COLO668 (cell line): ENCODE data around the gene RHBDL3.
"Not testable (repeated sequence)": the region's sequence is repeated elsewhere in the genome, so short reads cannot be mapped to it uniquely, and the experiment has no call there.

Experiments
- DNase-seq: peaks from one replicate; lab custom pipeline; 2025; ENCODE audit not compliant: unreplicated experiment; lab: John Stamatoyannopoulos, UW

RHBDL3 gene

GRCh38 chr17:32289471-32290070 is 23.9 kb downstream of the RHBDL3 start:
- no peak for DNase-seq

GRCh38 chr17:32292094-32292493 is 26.5 kb downstream of the RHBDL3 start:
- DNase-seq, result no peak

GRCh38 chr17:32297424-32297823 is 31.8 kb downstream of the RHBDL3 start:
- no peak for DNase-seq

DNA sequence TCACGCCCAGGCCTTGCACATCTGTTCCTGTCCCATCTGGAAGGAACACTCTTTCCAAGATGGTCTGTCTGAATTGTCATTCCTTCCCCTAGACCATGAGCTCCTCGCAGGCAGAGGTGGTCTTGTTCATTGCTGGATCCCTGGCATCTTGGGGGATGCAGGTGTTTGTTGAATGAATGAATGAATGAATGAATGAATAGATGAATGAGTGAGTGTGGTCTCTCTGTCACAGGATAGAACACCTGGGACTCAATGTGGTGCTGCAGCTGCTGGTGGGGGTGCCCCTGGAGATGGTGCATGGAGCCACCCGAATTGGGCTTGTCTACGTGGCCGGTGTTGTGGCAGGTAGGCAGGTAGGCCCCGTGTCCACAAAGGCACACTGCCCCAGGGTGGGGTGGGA is 32.2 kb downstream of the RHBDL3 start:
- no peak for DNase-seq

- DNase-seq, result no peak
These were observed 32.7 kb downstream of the RHBDL3 start for GRCh38 chr17:32298298-32298697.

DNA sequence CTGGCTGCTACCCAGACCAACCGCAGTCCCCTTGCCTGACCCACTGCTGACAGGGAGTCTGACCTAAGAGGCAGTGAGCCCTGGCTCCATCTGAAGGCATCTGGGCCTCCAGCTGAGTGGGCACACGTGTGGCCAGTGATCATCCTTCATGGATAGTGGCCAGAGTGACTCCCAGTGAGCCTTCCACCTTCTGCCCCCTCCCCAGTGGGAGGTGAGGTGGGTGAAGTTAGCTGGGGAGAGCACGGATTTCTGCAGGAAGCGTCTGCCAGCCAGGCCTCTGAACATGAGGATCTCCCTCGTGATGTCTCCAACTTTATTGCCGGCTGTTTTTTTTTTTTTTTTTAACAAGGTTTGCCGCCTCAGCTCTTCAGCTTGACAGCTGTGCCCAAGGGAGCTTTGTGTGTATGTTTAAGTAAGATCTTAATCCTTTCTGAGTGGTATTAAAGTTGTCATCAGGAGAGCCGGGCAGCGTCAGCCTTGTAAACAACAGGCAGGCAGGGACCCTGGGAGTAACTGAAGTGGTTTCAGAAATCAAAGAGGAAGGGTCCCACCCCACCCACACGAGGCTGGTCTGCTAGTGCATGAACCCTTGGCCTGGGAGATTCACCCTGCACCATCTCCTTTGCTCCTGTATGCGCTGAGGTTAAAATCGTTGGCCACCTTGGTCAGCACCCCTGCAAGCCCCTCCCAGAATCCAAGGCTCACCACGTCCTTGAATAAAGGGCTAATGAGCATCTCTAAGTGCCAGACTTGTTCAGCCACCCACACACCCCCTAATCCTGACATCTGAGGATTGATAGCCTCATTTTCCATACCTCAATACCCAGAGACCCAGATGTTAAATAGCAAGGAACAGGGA is 33.3 kb downstream of the RHBDL3 start:
- no peak for DNase-seq

DNA sequence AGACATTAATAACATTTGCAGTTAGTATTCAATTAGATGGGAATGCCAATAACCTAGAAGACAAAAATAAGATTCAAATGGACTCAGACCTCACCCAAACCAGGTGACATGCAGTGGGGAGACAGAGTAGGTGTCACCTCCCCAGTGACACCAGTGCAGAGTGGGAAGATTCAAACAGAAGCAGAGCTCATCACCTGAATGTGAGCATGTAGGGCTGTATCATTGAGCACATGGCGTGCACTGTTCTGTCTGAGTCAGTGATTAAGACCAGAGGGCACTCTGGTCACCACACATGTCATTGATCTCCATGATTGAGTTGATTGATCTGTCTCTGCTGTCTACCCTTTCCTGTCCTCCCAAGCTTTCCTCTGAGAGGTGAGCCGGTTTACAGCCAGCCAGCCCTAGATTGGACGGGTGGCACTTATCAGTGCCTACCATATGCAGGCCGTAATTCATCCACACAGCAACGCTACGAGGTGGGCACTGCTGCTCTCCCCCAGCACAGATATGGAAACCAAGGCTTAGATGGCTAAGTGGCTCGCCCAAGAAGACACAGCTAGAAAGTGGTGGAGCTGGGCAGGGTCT is 34.0 kb downstream of the RHBDL3 start:
- no peak for DNase-seq

DNA sequence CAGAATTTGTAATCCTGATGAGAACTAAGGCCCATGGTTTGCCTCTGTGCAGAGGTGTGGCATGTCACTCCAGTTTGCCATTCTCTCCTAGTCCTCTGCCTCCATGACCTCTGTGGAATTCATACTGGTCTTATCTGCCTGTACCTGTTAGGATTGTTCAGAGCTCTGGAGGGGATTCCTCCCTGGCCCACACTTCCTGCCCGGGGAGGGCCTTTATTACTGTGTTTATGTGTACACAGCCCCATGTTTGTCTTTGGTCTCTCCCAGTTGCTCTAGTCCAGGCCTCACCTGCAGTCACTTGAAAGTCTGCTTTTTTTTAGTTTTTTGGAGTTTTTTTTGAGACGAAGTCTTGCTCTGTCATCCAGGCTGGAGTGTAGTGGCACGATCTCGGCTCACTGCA is 36.4 kb downstream of the RHBDL3 start:
- no peak for DNase-seq

GRCh38 chr17:32302860-32303649 is 37.4 kb downstream of the RHBDL3 start:
- no peak for DNase-seq

DNA sequence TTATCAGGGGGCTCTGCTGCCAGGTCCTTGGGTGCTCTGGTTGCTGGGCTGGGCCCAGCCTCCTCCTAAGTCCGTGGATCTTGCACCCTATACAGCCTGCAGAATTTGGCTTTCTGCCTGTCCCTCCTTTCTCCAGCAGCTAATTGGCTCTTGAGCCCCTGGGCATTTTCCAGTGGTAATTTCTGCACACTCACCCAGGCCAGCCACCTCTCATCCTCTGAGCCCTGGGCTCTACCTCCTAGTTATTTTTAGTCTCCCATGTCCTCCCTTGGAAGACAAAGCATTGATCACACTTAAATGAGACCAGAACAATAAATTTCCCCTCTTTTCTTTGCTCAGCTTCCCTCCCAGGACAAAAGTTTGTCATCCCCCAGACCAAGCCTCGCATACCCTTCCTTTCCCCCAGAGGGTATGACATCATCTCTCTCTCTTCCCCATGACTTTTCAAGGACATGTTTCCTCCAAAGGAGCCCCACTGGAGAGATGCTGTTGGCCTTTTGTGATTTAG is 38.2 kb downstream of the RHBDL3 start:
- DNase-seq, result no peak

GRCh38 chr17:32305049-32305448 is 39.4 kb downstream of the RHBDL3 start:
- DNase-seq, result no peak

DNA sequence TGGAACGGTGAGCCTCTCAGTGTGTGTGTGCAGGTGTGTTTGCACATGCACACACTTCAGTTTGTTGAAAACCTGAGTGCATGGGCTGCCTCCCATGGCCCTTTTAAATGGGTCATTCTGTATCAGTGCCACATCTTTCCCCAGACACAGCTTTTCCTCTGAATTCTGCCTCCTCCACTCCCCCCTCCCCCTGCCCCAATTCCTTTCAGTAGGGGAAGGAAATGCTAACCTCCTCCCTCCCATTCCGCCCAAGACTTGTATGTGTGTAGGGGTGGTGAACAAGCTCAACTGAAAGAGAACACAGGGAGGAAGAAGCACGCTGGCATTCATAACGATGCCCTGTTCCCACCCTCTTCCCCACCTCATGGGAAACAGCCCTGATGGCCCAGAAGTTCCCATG is 42.0 kb downstream of the RHBDL3 start:
- DNase-seq, result peak; percentile 9

DNA sequence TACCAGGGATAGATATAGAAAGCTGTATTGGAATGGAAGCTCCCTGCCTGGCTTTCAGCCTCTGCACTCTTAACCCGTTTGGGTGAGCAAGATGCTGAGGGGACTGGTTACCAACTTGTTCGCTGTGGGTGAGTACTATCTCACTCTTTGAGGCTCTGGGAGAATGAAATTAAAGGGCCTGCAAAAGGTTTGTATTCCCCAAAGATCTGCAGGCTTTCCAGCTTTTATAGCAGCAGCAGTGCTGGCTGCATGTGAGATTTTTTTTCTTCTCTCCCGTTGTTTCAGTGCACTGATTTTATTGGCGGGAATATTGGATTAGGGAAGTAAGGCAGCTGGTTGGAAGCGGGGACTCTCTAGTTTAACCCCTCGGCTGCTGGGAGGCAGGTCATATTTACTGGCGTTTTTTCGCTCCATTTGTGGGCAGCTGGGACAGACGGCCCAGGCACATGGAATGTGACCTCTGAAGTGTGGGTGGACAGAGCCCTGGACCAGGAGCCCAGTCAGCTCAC is 45.5 kb downstream of the RHBDL3 start:
- no peak for DNase-seq

GRCh38 chr17:32314636-32315035 is 49.0 kb downstream of the RHBDL3 start:
- no peak for DNase-seq

- no peak for DNase-seq
These were observed 49.5 kb downstream of the RHBDL3 start for GRCh38 chr17:32315171-32315570.

GRCh38 chr17:32316653-32317052 is 51.0 kb downstream of the RHBDL3 start:
- not testable (repeated sequence) for DNase-seq

- no peak for DNase-seq
These were observed 51.7 kb downstream of the RHBDL3 start for GRCh38 chr17:32317353-32317752.

DNA sequence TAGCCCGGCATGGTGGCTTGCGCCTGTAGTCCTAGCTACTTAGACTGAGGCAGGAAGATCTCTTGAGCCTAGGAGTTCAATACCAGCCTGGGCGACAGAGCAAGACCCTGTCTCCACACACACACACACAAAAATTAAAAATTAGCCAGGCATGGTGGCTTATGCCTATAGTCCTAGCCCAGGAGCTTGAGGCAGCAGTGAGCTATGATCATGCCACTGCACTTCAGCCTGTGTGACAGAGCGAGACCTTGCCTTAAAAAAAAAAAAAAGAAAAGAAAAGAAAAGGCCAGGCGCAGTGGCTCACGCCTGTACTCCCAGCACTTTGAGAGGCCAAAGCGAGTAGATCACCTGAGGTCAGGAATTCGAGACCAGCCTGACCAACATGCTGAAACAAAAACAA is 52.4 kb downstream of the RHBDL3 start:
- no peak for DNase-seq

DNA sequence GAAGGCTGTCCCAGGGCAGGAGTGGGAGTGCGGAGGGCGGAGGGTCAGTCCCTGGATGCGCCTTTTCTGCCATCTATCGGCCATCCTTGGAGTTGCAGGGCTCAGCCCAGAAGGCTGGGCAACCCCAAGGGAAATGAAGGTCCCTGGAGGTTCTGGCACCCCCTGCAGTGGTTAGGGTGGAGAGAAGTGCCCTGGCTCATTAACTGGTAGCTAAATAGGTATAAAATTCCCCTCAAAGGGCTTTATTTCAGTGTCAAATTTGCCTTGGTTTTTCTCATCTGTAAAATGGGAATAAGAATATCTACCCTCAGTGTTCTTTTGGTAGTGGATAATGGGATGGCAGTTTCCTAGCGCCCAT is 53.9 kb downstream of the RHBDL3 start:
- DNase-seq, result peak; percentile 50

GRCh38 chr17:32320080-32320479 is 54.4 kb downstream of the RHBDL3 start:
- not testable (repeated sequence) for DNase-seq

DNA sequence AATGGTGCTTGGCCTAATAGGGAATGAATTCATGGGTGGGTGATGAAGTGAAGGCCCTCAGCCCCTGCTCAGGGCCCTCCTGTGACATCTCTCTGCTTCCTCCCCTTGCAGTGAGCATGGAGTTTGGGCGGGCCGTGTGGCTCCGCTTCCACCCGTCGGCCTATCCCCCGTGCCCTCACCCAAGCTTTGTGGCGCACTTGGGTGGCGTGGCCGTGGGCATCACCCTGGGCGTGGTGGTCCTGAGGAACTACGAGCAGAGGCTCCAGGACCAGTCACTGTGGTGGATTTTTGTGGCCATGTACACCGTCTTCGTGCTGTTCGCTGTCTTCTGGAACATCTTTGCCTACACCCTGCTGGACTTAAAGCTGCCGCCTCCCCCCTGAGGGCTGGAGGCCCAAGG is 55.2 kb downstream of the RHBDL3 start:
- no peak for DNase-seq
